OCI-LY3 (cell line): Measurements from ENCODE around the gene SBK3.

Source experiments
- CTCF ChIP-seq: fragments of 200-600, 300-600 bp; sonication (generic); IDR thresholded peaks from 2 replicates; pipeline ENCODE4 v1.5.1; 2014; ENCODE audit warnings: antibody characterized with exemption, low read length, low read depth
- EZH2phosphoT487 ChIP-seq: fragments of 200-600 bp; shearing (Covaris generic); IDR thresholded peaks from 2 replicates; pipeline ENCODE4 v1.6.1; 2018; ENCODE audit warnings: antibody characterized with exemption, mixed run types, low read depth

- no peak for TF ChIP-seq CTCF
- TF ChIP-seq EZH2phosphoT487 = no peak
Measured at GRCh38 chr19:55578031-55578760, 32.9 kb upstream of the SBK3 start.
